Measurements from ENCODE around the gene PPP1R8. TPM values are rescaled to one million over a fixed set of nuclear protein-coding genes. Genes with fewer than 3 reads are reported as not detected.
A peak's percentile ranks its signal among the peaks of the same experiment; 100 is the strongest.
"Not testable (repeated sequence)": the region's sequence is repeated elsewhere in the genome, so short reads cannot be mapped to it uniquely, and the experiment has no call there.

PPP1R8 gene
- total and polyA plus RNA-seq, 10 of the 15 experiments (the other 5 are each of a cell fraction or from before 2014, with no cell fraction given): 10.2 to 77.0 (median 53.0) TPM

DNA sequence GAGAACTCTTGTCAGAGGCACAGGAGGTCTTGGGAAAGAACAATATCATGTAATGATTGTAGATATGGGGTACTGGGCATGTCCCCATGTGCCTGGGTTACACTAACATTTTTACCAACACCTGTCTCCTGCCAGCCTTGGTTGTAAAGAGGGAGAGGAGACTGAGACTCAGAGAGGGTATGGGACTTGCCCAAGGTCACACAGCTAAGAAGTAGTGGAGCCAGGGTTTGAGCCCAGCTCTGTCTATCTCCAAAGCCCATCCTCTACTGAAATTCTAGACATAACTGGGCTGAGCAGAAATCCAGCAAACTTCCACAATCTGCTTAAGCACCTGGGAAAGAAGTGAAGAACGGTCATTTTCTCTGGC is 39.1 kb downstream of the PPP1R8 start:
- Histone ChIP-seq H3K36me3 (ENCODE audit: control insufficient read depth in 2 of 2, insufficient read depth in 2 of 2, low read length in 1 of 2) (no peaks in the 10 kb centered on the region), H4K20me1 (ENCODE audit: control insufficient read depth, insufficient read depth) (no peaks in the 10 kb centered on the region), H3K4me2 (ENCODE audit: control insufficient read depth, insufficient read depth) (peak overlapping the region; percentile 100), H3K9me3 (replicated peaks; ENCODE audit: control insufficient read depth, insufficient read depth, low read length) (no peaks in the 10 kb centered on the region; the same call in 2 of the 3 replicates), H3K4me1 (ENCODE audit: control insufficient read depth, insufficient read depth, low read length) (peaks cover 40% of the 10 kb centered on the region), H2AFZ (ENCODE audit: control insufficient read depth, low read depth, low read length) (peak overlapping the region; percentile 94; the same call in 1 of the 2 replicates), H3K4me3 (peak overlapping the region; percentile 24; the same call in 1 of the 2 replicates), H3K27me3 (replicated peaks in 1 of 2; ENCODE audit: control insufficient read depth in 2 of 2, insufficient read depth in 2 of 2, low read length in 1 of 2) (no peaks in the 10 kb centered on the region), H3K79me2 (ENCODE audit: control insufficient read depth, insufficient read depth, low read length) (peaks cover 24% of the 10 kb centered on the region), H3K27ac (ENCODE audit: control insufficient read depth, insufficient read depth) (peak overlapping the region; percentile 80), H3K9ac (ENCODE audit: control insufficient read depth, insufficient read depth, low read length) (peak overlapping the region; percentile 56)
- TF ChIP-seq, protein P1, sequence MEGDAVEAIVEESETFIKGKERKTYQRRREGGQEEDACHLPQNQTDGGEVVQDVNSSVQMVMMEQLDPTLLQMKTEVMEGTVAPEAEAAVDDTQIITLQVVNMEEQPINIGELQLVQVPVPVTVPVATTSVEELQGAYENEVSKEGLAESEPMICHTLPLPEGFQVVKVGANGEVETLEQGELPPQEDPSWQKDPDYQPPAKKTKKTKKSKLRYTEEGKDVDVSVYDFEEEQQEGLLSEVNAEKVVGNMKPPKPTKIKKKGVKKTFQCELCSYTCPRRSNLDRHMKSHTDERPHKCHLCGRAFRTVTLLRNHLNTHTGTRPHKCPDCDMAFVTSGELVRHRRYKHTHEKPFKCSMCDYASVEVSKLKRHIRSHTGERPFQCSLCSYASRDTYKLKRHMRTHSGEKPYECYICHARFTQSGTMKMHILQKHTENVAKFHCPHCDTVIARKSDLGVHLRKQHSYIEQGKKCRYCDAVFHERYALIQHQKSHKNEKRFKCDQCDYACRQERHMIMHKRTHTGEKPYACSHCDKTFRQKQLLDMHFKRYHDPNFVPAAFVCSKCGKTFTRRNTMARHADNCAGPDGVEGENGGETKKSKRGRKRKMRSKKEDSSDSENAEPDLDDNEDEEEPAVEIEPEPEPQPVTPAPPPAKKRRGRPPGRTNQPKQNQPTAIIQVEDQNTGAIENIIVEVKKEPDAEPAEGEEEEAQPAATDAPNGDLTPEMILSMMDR (IDR thresholded peaks at IDR 0.05 in 2 of 3, conservative IDR thresholded peaks at IDR 0.05 in 1 of 3; ENCODE audit: control insufficient read depth in 2 of 3, extremely low read depth in 1 of 3, insufficient read depth in 1 of 3, low read depth in 3 of 3, low read length in 3 of 3): 0 out of 6 replicates have a peak, but pooled peaks of 1 of the 3 experiments have one; percentile 2
- TF ChIP-seq YY1 (IDR thresholded peaks at IDR 0.05; ENCODE audit: low read depth, low read length) (0 out of 2 replicates have a peak, but pooled peaks have one; percentile 3), SMARCA5 (IDR thresholded peaks at IDR 0.05) (peak; percentile 89)
- TF ChIP-seq, protein P2, sequence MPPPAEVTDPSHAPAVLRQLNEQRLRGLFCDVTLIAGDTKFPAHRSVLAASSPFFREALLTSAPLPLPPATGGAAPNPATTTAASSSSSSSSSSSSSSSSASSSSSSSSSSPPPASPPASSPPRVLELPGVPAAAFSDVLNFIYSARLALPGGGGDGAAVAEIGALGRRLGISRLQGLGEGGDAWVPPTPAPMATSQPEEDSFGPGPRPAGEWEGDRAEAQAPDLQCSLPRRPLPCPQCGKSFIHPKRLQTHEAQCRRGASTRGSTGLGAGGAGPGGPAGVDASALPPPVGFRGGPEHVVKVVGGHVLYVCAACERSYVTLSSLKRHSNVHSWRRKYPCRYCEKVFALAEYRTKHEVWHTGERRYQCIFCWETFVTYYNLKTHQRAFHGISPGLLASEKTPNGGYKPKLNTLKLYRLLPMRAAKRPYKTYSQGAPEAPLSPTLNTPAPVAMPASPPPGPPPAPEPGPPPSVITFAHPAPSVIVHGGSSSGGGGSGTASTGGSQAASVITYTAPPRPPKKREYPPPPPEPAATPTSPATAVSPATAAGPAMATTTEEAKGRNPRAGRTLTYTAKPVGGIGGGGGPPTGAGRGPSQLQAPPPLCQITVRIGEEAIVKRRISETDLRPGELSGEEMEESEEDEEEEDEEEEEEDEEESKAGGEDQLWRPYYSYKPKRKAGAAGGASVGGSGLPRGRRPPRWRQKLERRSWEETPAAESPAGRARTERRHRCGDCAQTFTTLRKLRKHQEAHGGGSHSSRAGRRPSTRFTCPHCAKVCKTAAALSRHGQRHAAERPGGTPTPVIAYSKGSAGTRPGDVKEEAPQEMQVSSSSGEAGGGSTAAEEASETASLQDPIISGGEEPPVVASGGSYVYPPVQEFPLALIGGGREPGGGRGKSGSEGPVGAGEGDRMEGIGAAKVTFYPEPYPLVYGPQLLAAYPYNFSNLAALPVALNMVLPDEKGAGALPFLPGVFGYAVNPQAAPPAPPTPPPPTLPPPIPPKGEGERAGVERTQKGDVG (CRISPR knock-in tag; IDR thresholded peaks at IDR 0.05): no peak
- ChIA-PET CTCF (interaction anchor here (0.7 to 1.1 kb wide), 3 partner anchors 127 to 187 kb away, joined by 3 read pairs; partner anchors contain the start of gene FAM76A), POLR2A (interaction anchor here (0.5 to 1.4 kb wide), 7 partner anchors 8 to 173 kb away, joined by 3 to 8 read pairs (median 5); no protein-coding TSS in a partner anchor), SMC1A (ENCODE audit: uncharacterized antibody, unreplicated experiment) (interaction anchor here (0.7 to 1.9 kb wide), 3 partner anchors 10 to 306 kb away, joined by 3 to 6 read pairs (median 3); no protein-coding TSS in a partner anchor), RAD21 (ENCODE audit: unreplicated experiment) (interaction anchor here (0.8 to 2.6 kb wide), 4 partner anchors 14 to 65 kb away, joined by 3 to 12 read pairs (median 8); partner anchors contain the start of gene SMPDL3B)
- peak; percentile 47 for FAIRE-seq
- no peak for ATAC-seq
- BruUV-seq (replicated peaks): no TSS peak
- intact Hi-C loops (cut with micrococcal nuclease; ENCODE audit: unreplicated experiment): loop anchor here (10.0 kb wide), 2 partner anchors 305 to 375 kb away; partner anchors contain the start of gene PTAFR
- WGBS (ENCODE audit: insufficient coverage, insufficient replicate concordance, low lambda C conversion rate, missing lambda C conversion rate): 33% methylated on average over 1 of the region's 1 CpG
- in situ Hi-C loops (cut with MboI): no loop called here
- DNase-seq (ENCODE audit: low read depth, low spot score): no peak

GRCh38 chr1:27871076-27871475 is 40.5 kb downstream of the PPP1R8 start:
- CTCF ChIA-PET; ATAC-seq; H3K36me3 ChIP-seq (ENCODE audit: control insufficient read depth in 2 of 2, insufficient read depth in 2 of 2, low read length in 1 of 2); BruUV-seq (replicated peaks); DNase-seq (ENCODE audit: low read depth, low spot score); H3K4me3 ChIP-seq; in situ Hi-C loops (cut with MboI); H3K9ac ChIP-seq (ENCODE audit: control insufficient read depth, insufficient read depth, low read length); H3K9me3 ChIP-seq (replicated peaks; ENCODE audit: control insufficient read depth, insufficient read depth, low read length); H2AFZ ChIP-seq (ENCODE audit: control insufficient read depth, low read depth, low read length); H3K4me2 ChIP-seq (ENCODE audit: control insufficient read depth, insufficient read depth); H3K27ac ChIP-seq (ENCODE audit: control insufficient read depth, insufficient read depth); FAIRE-seq; H4K20me1 ChIP-seq (ENCODE audit: control insufficient read depth, insufficient read depth); H3K27me3 ChIP-seq (replicated peaks in 1 of 2; ENCODE audit: control insufficient read depth in 2 of 2, insufficient read depth in 2 of 2, low read length in 1 of 2): not testable (repeated sequence)
- H3K79me2 ChIP-seq (ENCODE audit: control insufficient read depth, insufficient read depth, low read length): peaks cover 34% of the 10 kb centered on the region
- POLR2A ChIA-PET: interaction anchor here (0.6 to 0.7 kb wide), 2 partner anchors 328 to 428 kb away, joined by 4 to 7 read pairs; no protein-coding TSS in a partner anchor
- intact Hi-C loops (cut with micrococcal nuclease; ENCODE audit: unreplicated experiment): loop anchor here (10.0 kb wide), 1 partner anchor 374 kb away; no protein-coding TSS in a partner anchor
- H3K4me1 ChIP-seq (ENCODE audit: control insufficient read depth, insufficient read depth, low read length): peaks cover 37% of the 10 kb centered on the region
- RAD21 ChIA-PET (ENCODE audit: unreplicated experiment): interaction anchor here (2.6 kb wide), 1 partner anchor 20 kb away, joined by 12 read pairs; no protein-coding TSS in a partner anchor
- WGBS (ENCODE audit: insufficient coverage, insufficient replicate concordance, low lambda C conversion rate, missing lambda C conversion rate): 88% methylated on average over 7 of the region's 7 CpGs
- SMC1A ChIA-PET (ENCODE audit: uncharacterized antibody, unreplicated experiment): interaction anchor here (1.9 kb wide), 1 partner anchor 9 kb away, joined by 6 read pairs; no protein-coding TSS in a partner anchor
